AG08395 (cell line): ENCODE measurements around the gene MRM3.
"Not testable (repeated sequence)": the region's sequence is repeated elsewhere in the genome, so short reads cannot be mapped to it uniquely, and the experiment has no call there.

ENCODE experiments used
- DNase-seq: peaks from one replicate; pipeline ENCODE4 v3.0.0; 2012; ENCODE audit warnings: mixed read lengths, low spot score

MRM3 gene

DNA sequence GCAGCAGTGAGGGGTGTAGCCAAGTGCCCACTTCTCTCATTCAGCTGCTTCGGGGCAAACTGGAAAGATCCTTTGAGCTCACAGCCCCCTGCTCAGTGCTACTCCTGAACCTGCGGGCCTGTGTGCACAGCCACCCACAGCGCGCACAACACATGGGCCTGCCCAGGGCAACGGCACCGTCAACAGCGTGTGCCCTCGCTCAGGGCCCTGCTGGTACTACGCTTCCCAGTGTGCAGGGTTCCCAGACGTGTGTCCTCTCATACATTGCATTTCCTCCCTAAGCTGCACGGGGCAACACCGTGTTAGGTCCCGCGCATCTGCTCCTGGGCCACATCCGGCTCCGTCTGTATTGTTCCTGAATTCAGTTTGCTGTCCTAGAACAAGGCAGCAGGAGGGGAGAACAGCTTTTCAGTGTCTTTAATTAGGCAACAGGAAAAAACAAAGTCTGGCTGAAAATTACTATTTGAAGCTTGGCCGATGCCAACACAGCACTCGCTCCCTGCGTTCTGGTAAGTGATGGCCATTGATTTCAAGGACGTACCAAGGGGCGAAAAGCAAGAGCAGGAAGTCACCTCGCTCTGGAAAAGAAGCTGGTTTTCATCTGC lies 15.2 kb downstream of the MRM3 start:
- no peak for DNase-seq

- DNase-seq, result no peak
Observed at GRCh38 chr17:798246-798645, 16.1 kb downstream of the MRM3 start.

DNA sequence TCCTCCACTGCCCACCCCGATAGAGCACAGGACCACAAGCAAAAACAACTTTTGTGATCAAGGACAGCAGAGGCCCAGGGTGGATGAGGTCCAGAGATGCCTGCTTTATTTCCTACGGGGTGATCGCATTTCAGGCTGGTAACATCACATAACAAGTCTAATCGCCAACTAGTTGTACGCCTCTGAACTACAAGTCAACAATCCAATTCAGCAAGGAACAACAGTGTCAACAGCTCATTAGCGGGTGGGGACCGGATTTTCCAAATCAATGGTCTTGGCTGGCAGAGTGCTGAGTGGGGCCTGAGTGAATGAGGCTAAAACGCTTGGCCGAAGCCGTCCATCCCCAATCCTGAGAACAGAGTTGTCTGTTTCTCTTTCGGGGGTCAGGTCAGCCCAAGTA lies 17.1 kb downstream of the MRM3 start:
- no peak for DNase-seq

DNA sequence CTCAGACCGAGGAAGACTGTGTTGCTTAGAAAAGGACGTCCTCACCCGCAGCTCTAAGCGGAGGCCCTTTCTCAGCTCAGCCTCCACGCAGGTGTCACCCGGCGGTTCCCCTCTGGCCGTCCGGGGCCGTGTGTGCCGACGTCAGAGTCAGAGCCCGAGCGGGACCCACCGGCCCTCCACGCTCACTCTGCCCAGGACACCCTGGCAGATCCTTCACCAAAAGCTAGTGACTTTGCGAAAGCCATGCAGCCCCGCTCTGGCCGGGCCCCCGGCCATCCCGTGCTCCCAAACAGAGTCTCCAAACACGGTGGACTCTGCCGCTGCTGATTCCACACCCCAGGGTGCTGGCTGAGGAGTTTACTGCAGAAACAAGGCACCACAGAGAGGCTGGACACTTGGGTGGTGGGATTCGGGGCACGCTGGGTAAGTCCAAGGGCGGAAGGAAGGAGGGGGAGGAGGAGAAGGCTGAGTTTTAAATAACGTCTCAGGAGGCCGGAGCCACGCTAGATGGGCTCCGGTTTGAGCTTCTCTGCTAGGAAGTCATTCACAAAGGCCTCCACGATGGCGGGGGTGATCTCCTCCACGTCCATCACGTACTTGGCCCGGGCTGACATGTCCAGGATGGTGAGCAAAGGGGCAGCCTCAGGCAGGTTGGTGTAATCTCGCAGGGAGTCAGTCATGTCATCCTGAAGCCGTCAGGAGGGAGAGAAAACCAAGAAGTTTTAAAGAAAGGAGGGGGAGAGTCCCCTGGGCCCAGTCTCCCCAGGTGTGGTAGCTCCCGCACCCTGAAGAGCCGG lies 18.5 kb downstream of the MRM3 start:
- DNase-seq, result no peak

GRCh38 chr17:801660-802059 lies 19.5 kb downstream of the MRM3 start:
- DNase-seq, result no peak

GRCh38 chr17:802481-802880 lies 20.3 kb downstream of the MRM3 start:
- no peak for DNase-seq

- no peak for DNase-seq
Observed at GRCh38 chr17:802901-803881, 21.0 kb downstream of the MRM3 start.

GRCh38 chr17:804541-805435 lies 22.6 kb downstream of the MRM3 start:
- DNase-seq, result no peak

DNA sequence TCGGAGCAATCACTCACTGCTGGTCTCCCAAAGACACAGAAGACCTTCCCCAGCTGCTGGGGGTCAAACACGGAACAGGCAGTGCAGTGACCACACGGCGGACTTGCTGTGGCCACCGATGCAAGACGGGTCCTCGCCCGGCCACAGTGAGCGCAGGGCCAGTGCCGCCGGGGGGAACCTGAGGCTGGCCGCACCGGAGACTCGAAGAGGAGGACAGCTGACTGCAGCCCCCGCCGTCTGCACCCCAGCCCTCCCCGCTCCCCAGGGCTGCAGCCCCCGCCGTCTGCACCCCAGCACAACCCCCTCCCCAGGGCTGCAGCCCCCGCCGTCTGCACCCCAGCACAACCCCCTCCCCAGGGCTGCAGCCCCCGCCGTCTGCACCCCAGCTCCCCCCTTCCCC lies 23.7 kb downstream of the MRM3 start:
- not testable (repeated sequence) for DNase-seq

GRCh38 chr17:806346-806745 lies 24.2 kb downstream of the MRM3 start:
- no peak for DNase-seq

DNA sequence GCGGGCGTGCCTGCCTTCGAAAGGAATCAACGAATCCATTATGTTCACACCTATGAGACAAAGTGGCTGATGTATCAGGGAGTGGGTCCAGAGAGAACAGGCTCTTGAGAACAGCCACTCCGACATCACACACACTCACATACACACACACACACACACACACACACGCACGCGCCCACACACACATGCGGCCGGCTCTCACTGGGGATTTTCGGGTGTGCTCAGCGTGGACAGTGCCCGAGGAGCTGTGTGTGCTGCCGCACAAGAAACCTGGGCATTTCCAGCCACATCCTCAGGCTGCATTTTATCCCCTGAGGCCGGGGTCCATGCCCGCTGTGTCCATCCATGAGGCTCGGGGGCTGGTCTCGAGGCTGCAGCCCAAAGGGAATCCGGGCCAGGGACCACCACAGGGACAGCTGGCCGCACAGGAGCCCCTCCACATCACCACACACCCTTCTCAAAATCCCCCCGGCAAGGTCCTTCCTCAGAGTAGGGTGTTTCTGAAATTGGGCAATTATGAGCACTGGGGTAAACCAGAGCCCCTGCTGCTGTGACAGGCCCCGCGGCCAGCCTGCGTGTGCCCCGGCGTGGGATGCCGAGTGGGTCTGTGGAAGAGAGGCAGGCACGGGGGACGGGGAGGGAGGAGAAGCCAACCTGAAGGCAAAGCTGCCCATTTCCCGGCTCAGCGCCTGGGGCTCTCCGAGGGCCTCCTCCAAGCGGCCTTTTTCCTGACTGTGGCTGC lies 24.8 kb downstream of the MRM3 start:
- no peak for DNase-seq

- DNase-seq, result no peak
Observed at GRCh38 chr17:807523-808294, 25.6 kb downstream of the MRM3 start.

DNA sequence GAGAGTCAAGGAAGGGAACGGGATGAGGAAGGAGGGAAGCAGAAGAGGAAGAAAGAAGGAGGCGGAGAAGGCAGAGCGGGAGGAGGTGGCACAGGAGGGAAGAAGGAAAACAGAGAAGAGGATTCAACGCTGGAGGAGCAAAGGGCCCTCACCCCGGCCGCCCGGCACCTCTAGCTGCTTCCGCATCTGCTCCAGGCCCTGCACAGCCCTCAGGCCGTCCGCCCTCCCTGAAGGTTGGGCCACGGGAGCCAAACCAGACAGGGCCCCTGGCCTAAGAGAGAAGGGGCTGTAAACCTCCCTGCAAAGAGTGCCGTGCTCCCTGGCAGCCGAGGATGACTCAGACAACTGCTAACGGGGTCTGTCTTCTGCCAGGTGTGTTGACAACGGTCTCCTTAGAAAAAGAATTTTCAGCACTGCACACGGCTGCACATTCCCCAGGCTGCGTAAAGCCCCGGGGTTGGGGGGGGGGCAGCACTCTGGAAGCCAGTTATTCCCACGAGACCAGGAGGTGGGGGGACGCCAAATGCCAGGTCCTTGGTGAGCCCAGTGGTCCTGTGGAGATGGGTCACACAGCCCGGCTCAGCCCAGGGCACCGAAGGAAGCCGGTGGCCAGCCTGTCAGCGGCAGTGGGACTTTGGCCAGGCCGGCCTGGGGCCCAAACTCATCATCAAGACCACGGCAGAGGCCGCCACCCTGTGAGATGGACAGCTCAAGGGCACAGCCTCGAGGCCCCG lies 29.1 kb downstream of the MRM3 start:
- DNase-seq, result no peak

DNA sequence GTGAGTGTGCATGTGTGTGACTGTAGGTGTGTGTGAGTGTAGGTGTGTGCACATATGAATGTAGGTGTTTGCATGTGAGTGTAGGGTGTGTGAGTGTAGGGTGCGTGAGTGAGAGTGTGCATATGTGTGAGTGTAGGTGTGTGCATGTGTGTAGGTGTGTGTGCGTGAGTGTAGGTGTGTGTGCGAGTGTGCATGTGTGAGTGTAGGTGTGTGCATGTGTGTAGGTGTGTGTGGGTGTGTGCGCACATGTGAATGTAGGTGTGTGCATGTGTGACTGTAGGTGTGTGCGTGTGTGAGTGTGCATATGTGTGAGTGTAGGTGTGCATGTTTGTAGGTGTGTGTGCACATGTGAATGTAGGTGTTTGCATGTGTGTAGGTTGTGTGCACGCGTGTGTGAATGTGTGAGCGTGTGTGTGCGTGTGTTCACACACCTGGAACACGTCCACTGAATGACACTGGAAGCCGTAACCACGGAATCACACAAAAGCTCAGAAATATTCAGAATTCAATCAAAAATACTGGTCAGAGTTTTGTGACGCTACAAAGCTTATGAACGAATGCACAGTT lies 30.6 kb downstream of the MRM3 start:
- no peak for DNase-seq

GRCh38 chr17:814371-814770 lies 32.2 kb downstream of the MRM3 start:
- DNase-seq, result no peak

- no peak for DNase-seq
Observed at GRCh38 chr17:819251-819650, 37.1 kb downstream of the MRM3 start.

GRCh38 chr17:823501-823902 lies 41.3 kb downstream of the MRM3 start:
- no peak for DNase-seq

DNA sequence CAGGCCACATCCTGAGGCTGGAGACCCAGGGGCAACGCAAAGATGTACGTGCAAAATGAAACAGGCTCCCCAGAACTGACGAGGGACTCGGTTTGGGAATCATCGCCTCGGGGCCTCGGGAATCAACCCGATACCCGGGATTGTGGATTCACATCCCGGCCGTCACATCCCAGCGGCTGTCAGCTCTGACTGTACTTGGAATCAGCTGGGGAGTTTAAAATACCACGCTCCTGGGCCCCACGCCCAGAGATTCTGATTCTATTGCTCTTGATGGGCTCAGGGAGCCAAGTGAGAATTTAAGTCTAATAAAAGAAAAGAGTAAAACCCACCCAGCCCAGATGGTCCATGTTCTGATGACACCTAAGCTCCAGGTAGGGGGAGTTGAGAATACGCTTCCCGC lies 42.2 kb downstream of the MRM3 start:
- no peak for DNase-seq

- no peak for DNase-seq
Observed at GRCh38 chr17:825216-825615, 43.1 kb downstream of the MRM3 start.
